ENCODE measurements around the gene GFPT2. TPM values are rescaled to one million over a fixed set of nuclear protein-coding genes. Genes with fewer than 3 reads are reported as not detected.

GFPT2 gene
- total and polyA plus RNA-seq, 7 donors, result 2.0 to 7.2 (median 4.4) TPM

GRCh38 chr5:180399401-180400215 is 46.5 kb upstream of the GFPT2 start:
- DNase-seq, result peak in 1 of 2 donors; percentile 29
- Histone ChIP-seq H3K36me3 (ENCODE audit: insufficient read depth in 1 of 2, low read depth in 1 of 2) (no peaks in the 10 kb centered on the region), H3K4me3 (no peak overlapping the region), H3K27ac (no peak overlapping the region), H3K27me3 (ENCODE audit: insufficient read depth in 3 of 3, low read length in 2 of 3) (peaks cover 0 to 2% (median 0%) of the 10 kb centered on the region in 3 donors), H3K9me3 (no peaks in the 10 kb centered on the region), H3K4me1 (no peaks in the 10 kb centered on the region)
- WGBS, 3 donors, result 58 to 67% (median 66%) methylated on average over 20 of the region's 20 CpGs
- intact Hi-C loops (cut with DNase I), result no loop called here
- no peak for ATAC-seq
- no peak for TF ChIP-seq CTCF (IDR thresholded peaks at IDR 0.05)

GRCh38 chr5:180396926-180397325 is 43.8 kb upstream of the GFPT2 start:
- Histone ChIP-seq H3K4me3 (no peak overlapping the region), H3K27ac (no peak overlapping the region), H3K36me3 (ENCODE audit: insufficient read depth in 1 of 2, low read depth in 1 of 2) (no peaks in the 10 kb centered on the region), H3K4me1 (no peaks in the 10 kb centered on the region), H3K27me3 (ENCODE audit: insufficient read depth in 3 of 3, low read length in 2 of 3) (peaks cover 0 to 2% (median 0%) of the 10 kb centered on the region in 3 donors), H3K9me3 (no peaks in the 10 kb centered on the region)
- no peak for ATAC-seq
- 36 to 47% (median 43%) methylated on average over 12 of the region's 12 CpGs for WGBS, 3 donors
- intact Hi-C loops (cut with DNase I), result no loop called here
- TF ChIP-seq CTCF (IDR thresholded peaks at IDR 0.05), result no peak
- no peak for DNase-seq

- DNase-seq, result peak in 1 of 2 donors; percentile 44
- TF ChIP-seq CTCF (IDR thresholded peaks at IDR 0.05), result no peak
- Histone ChIP-seq H3K9me3 (no peaks in the 10 kb centered on the region), H3K27me3 (ENCODE audit: insufficient read depth in 3 of 3, low read length in 2 of 3) (peaks cover 0 to 2% (median 0%) of the 10 kb centered on the region in 3 donors), H3K36me3 (ENCODE audit: insufficient read depth in 1 of 2, low read depth in 1 of 2) (no peaks in the 10 kb centered on the region), H3K4me3 (no peak overlapping the region), H3K4me1 (no peaks in the 10 kb centered on the region), H3K27ac (no peak overlapping the region)
- 67 to 68% (median 68%) methylated on average over 16 of the region's 16 CpGs for WGBS, 3 donors
- intact Hi-C loops (cut with DNase I), result no loop called here
- peak in 1 of 4 donors; percentile 59 for ATAC-seq
These were observed 42.6 kb upstream of the GFPT2 start for GRCh38 chr5:180395540-180396274.

GRCh38 chr5:180394031-180394636 is 41.0 kb upstream of the GFPT2 start:
- no peak overlapping the region for H3K4me3 ChIP-seq
- TF ChIP-seq CTCF (IDR thresholded peaks at IDR 0.05), result no peak
- ATAC-seq (no peak), DNase-seq (no peak)
- no peaks in the 10 kb centered on the region for H3K9me3 ChIP-seq
- H3K27me3 ChIP-seq (ENCODE audit: insufficient read depth in 3 of 3, low read length in 2 of 3), result peaks cover 0 to 2% (median 0%) of the 10 kb centered on the region in 3 donors
- 87 to 89% (median 87%) methylated on average over 13 of the region's 13 CpGs for WGBS, 3 donors
- intact Hi-C loops (cut with DNase I), result no loop called here
- H3K27ac ChIP-seq, result no peak overlapping the region
- no peaks in the 10 kb centered on the region for H3K4me1 ChIP-seq
- no peaks in the 10 kb centered on the region for H3K36me3 ChIP-seq (ENCODE audit: insufficient read depth in 1 of 2, low read depth in 1 of 2)

Measured in psoas muscle (tissue), 8 donors.